CD14-positive monocyte (primary cell): ENCODE measurements around the gene RAPGEF1. TPM values are rescaled to one million over a fixed set of nuclear protein-coding genes. Genes with fewer than 3 reads are reported as not detected.

Source experiments
- DNase-seq, 3 donors: peaks; one replicate each; pipeline ENCODE4 v3.0.0-alpha.2; 2011 to 2022
- H2AFZ ChIP-seq: 2 replicates; pipeline ENCODE4 v1.6.0; 2012; ENCODE audit warnings: mild to moderate bottlenecking, low read depth, low read length, inconsistent platforms; ENCODE audit not compliant: insufficient read depth, poor library complexity, severe bottlenecking
- H3K27ac ChIP-seq, 2 donors: 1 replicate in 1 of 2; 2 replicates in 1 of 2; pipeline ENCODE4 v1.5.1; 2012 to 2013; ENCODE audit warnings: low read length in 2 of 2, control low read depth in 1 of 2, inconsistent platforms in 1 of 2, low read depth in 1 of 2, mild to moderate bottlenecking in 1 of 2
- H3K27me3 ChIP-seq, 2 donors: one replicate each; pipeline versions ENCODE4 v1.6.0 to v1.6.1; 2011 to 2013; ENCODE audit warnings: low read length in 2 of 2; ENCODE audit not compliant: control insufficient read depth in 2 of 2, insufficient read depth in 2 of 2
- H3K36me3 ChIP-seq, 2 donors: replicated peaks in 1 of 2; 1 replicate in 1 of 2; 2 replicates in 1 of 2; pipeline versions ENCODE4 v1.5.1 to v1.6.1; 2012 to 2013; ENCODE audit warnings: low read length in 2 of 2, control low read depth in 1 of 2, inconsistent platforms in 1 of 2, mild to moderate bottlenecking in 1 of 2; ENCODE audit not compliant: insufficient read depth in 2 of 2, control insufficient read depth in 1 of 2
- H3K4me1 ChIP-seq, 2 donors: 1 replicate in 1 of 2; 2 replicates in 1 of 2; pipeline versions ENCODE4 v1.5.1 to v1.6.1; 2012 to 2013; ENCODE audit warnings: low read length in 2 of 2, control low read depth in 1 of 2, inconsistent platforms in 1 of 2, mild to moderate bottlenecking in 1 of 2, moderate library complexity in 1 of 2; ENCODE audit not compliant: insufficient read depth in 2 of 2, control insufficient read depth in 1 of 2
- H3K4me2 ChIP-seq: replicated peaks from 2 replicates; pipeline ENCODE3; 2012; ENCODE audit warnings: low read length, moderate library complexity, mild to moderate bottlenecking; ENCODE audit not compliant: poor library complexity, severe bottlenecking; ENCODE audit errors: extremely low read depth
- H3K4me3 ChIP-seq, 3 experiments: fragments of 200-600 bp in 1 of 3; sonication (generic) in 1 of 3; replicated peaks in 1 of 3; 1 replicate in 2 of 3; 2 replicates in 1 of 3; pipeline ENCODE4 v1.5.1; 2011 to 2013; ENCODE audit warnings: low read length in 3 of 3, mild to moderate bottlenecking in 3 of 3, control low read depth in 2 of 3, low read depth in 2 of 3, inconsistent platforms in 1 of 3, moderate library complexity in 1 of 3
- H3K79me2 ChIP-seq: 2 replicates; pipeline ENCODE4 v1.6.0; 2012; ENCODE audit warnings: mild to moderate bottlenecking, control low read depth, inconsistent platforms, low read length, moderate library complexity; ENCODE audit not compliant: insufficient read depth
- H3K9ac ChIP-seq: 2 replicates; pipeline ENCODE4 v1.6.0; 2017; ENCODE audit warnings: low read length, mild to moderate bottlenecking; ENCODE audit not compliant: insufficient read depth, poor library complexity, severe bottlenecking
- H3K9me3 ChIP-seq, 2 donors: replicated peaks in 1 of 2; 1 replicate in 1 of 2; 2 replicates in 1 of 2; pipeline versions ENCODE4 v1.5.1 to v1.6.1; 2012 to 2013; ENCODE audit warnings: low read length in 2 of 2, control low read depth in 1 of 2; ENCODE audit not compliant: control insufficient read depth in 1 of 2, insufficient read depth in 1 of 2
- H4K20me1 ChIP-seq: 2 replicates; pipeline ENCODE4 v1.6.0; 2012; ENCODE audit warnings: mild to moderate bottlenecking, low read length, control low read depth, moderate library complexity; ENCODE audit not compliant: insufficient read depth
- H3K27ac Mint-ChIP-seq, 7 donors: one replicate each; pipeline ENCODE4 v1.8.0; 2020; ENCODE audit warnings: mild to moderate bottlenecking in 7 of 7, mixed read lengths in 7 of 7, moderate library complexity in 6 of 7, inconsistent platforms in 2 of 7
- H3K27me3 Mint-ChIP-seq, 3 donors: one replicate each; pipeline ENCODE4 v1.8.0; 2021 to 2022; ENCODE audit warnings: low read depth in 3 of 3, mild to moderate bottlenecking in 3 of 3, mixed read lengths in 3 of 3, moderate library complexity in 3 of 3, inconsistent platforms in 1 of 3
- H3K36me3 Mint-ChIP-seq, 2 donors: one replicate each; pipeline ENCODE4 v1.8.0; 2020; ENCODE audit warnings: mixed read lengths in 2 of 2, inconsistent platforms in 1 of 2, mild to moderate bottlenecking in 1 of 2
- H3K4me1 Mint-ChIP-seq: one replicate; pipeline ENCODE4 v1.8.0; 2020; ENCODE audit warnings: mild to moderate bottlenecking, mixed read lengths
- H3K4me3 Mint-ChIP-seq, 2 donors: one replicate each; pipeline ENCODE4 v1.8.0; 2020; ENCODE audit warnings: mild to moderate bottlenecking in 2 of 2, mixed read lengths in 2 of 2, moderate library complexity in 1 of 2
- H3K9me3 Mint-ChIP-seq, 7 donors: one replicate each; pipeline ENCODE4 v1.8.0; 2020 to 2022; ENCODE audit warnings: mixed read lengths in 7 of 7, mild to moderate bottlenecking in 6 of 7, moderate library complexity in 6 of 7, inconsistent platforms in 2 of 7
- WGBS: methylation state at CpG from one replicate; pipeline ENCODE4 v1.1.5; 2013; ENCODE audit warnings: missing lambda C conversion rate; ENCODE audit not compliant: insufficient coverage; 5-methylcytosine and 5-hydroxymethylcytosine counted together
- intact Hi-C, 2 donors: fragments of 100-400 bp; cut with micrococcal nuclease; formaldehyde crosslinking; loops; one replicate each; pipeline versions ENCODE4 v1.15.0 to v1.15.1; 2023
- polyA plus RNA-seq, 3 donors: library from polyadenylated mRNA; depleted of rRNA in 1 of 3; unstranded in 2 of 3; stranded (reverse) in 1 of 3; fragments of 300-500 nt in 2 of 3; fragments of >200 nt in 1 of 3; fragmentation: Illumina TruSeq in 2 of 3; gene quantifications; 1 replicate in 2 of 3; 2 replicates in 1 of 3; pipeline ENCODE4 v1.2.3, GENCODE V29; 2012 to 2021
- TF ChIP-seq, protein P1 (sequence below): fragments of 200-600 bp; IDR thresholded peaks from one replicate; pipeline ENCODE4 v1.8.0; 2022; ENCODE audit warnings: antibody characterized with exemption, mild to moderate bottlenecking

RAPGEF1 gene
- polyA plus RNA-seq, 3 donors = 1.7 to 71.7 (median 3.0) TPM

DNA sequence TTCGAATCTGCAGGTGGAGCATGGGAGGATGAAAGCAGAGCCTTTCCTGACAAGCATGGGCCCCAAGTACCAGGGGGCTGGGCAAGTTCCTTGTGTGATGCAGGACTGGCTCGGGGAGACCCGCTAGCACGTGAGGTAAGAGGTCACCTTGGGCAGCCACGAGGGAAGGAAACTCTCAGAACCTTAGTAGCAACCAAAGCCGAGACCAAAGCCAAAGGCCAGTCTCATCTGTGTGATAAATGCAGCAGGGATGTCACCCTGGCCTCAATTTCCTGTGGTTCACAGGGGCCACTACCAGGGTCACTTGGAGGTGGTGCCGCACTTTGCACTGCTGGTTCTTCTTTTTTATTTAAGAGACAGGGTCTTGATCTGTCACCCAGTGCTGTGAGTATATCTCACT, 155.0 kb downstream of the RAPGEF1 start:
- H3K4me1 Mint-ChIP-seq = peaks cover 32% of the 10 kb centered on the region
- intact Hi-C loops = no loop called here

DNA sequence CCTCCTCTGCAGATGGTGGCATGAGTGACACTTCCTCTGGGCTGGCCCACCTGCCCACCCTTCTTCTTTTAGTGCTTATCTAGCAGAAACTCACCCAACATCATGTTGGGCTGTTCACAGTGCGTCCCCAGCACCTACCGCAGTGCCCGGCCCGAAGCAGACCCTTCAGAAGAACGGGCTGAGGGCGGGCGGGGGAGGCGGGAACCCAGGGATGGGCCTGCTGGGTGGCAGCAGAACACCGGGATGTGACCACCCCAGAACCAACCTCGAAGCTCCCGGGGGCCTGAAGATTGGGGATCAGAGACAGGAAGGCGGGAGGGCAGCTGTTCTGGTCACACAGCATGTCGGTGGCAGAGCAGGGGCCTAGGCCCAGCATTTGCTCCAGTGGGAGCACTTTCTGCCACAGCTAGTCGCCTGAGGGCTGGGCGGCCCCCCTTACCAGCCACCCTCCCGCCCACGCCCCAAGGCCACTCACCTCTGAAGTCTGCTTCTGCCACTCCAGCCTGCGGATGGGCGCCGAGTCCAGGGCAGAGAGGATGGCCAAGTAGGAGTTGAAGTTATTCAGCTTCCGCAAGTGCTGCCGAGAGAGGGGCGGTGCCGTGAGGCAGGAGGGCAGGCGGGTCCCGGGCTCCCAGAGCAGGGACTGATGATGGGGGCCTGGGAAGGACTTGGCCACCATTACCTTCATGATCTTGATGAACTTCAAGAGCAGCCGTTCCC, 155.9 kb downstream of the RAPGEF1 start:
- H3K4me1 ChIP-seq = peaks cover 32 to 39% of the 10 kb centered on the region in 2 donors
- no peak overlapping the region for H3K4me3 ChIP-seq
- DNase-seq = peak in 1 of 3 donors; percentile 3
- 86% methylated on average over 21 of the region's 27 CpGs for WGBS
- H3K4me2 ChIP-seq = peak overlapping the region; percentile 56
- no peaks in the 10 kb centered on the region for H3K27me3 Mint-ChIP-seq
- peak overlapping the region; percentile 44 for H3K9ac ChIP-seq
- H3K4me1 Mint-ChIP-seq = peaks cover 37% of the 10 kb centered on the region
- H3K9me3 ChIP-seq = no peaks in the 10 kb centered on the region
- peak overlapping the region; percentile 76 to 82 for H3K27ac ChIP-seq
- H3K36me3 ChIP-seq = peaks cover 66 to 79% of the 10 kb centered on the region in 2 donors
- H3K27ac Mint-ChIP-seq = peak overlapping the region in 5 of 7 donors; percentile 64 to 96 (median 94)
- H3K27me3 ChIP-seq = no peaks in the 10 kb centered on the region
- TF ChIP-seq, protein P1, sequence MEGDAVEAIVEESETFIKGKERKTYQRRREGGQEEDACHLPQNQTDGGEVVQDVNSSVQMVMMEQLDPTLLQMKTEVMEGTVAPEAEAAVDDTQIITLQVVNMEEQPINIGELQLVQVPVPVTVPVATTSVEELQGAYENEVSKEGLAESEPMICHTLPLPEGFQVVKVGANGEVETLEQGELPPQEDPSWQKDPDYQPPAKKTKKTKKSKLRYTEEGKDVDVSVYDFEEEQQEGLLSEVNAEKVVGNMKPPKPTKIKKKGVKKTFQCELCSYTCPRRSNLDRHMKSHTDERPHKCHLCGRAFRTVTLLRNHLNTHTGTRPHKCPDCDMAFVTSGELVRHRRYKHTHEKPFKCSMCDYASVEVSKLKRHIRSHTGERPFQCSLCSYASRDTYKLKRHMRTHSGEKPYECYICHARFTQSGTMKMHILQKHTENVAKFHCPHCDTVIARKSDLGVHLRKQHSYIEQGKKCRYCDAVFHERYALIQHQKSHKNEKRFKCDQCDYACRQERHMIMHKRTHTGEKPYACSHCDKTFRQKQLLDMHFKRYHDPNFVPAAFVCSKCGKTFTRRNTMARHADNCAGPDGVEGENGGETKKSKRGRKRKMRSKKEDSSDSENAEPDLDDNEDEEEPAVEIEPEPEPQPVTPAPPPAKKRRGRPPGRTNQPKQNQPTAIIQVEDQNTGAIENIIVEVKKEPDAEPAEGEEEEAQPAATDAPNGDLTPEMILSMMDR = no peak
- no peaks in the 10 kb centered on the region for H3K9me3 Mint-ChIP-seq
- no peak overlapping the region for H2AFZ ChIP-seq
- no peak overlapping the region for H3K4me3 Mint-ChIP-seq
- H3K36me3 Mint-ChIP-seq = peaks cover 78 to 91% of the 10 kb centered on the region in 2 donors
- H3K79me2 ChIP-seq = peaks cover 4% of the 10 kb centered on the region
- intact Hi-C loops = no loop called here
- peaks cover 37% of the 10 kb centered on the region for H4K20me1 ChIP-seq

More for the DNA sequence above, 155.0 kb downstream of the RAPGEF1 start:
- H3K27ac ChIP-seq = peak overlapping the region; percentile 76 to 82
- peak overlapping the region; percentile 44 for H3K9ac ChIP-seq
- Mint-ChIP-seq H3K36me3 (peaks cover 78 to 91% of the 10 kb centered on the region in 2 donors), H3K27ac (peak overlapping the region; percentile 87 to 96 (median 94)), H3K4me3 (peak overlapping the region; percentile 60 to 62), H3K27me3 (no peaks in the 10 kb centered on the region), H3K9me3 (no peaks in the 10 kb centered on the region)
- 13% methylated on average over 3 of the region's 7 CpGs for WGBS
- peaks cover 32% of the 10 kb centered on the region for H4K20me1 ChIP-seq
- DNase-seq = peak; percentile 49 to 60 (median 52)
- H3K79me2 ChIP-seq = peaks cover 4% of the 10 kb centered on the region
- no peaks in the 10 kb centered on the region for H3K9me3 ChIP-seq
- no peaks in the 10 kb centered on the region for H3K27me3 ChIP-seq
- TF ChIP-seq, protein P1 = no peak
- peak overlapping the region in 1 of 3 experiments; percentile 31 for H3K4me3 ChIP-seq
- peaks cover 66 to 79% of the 10 kb centered on the region in 2 donors for H3K36me3 ChIP-seq
- peaks cover 26 to 32% of the 10 kb centered on the region in 2 donors for H3K4me1 ChIP-seq
- H2AFZ ChIP-seq = no peak overlapping the region
- H3K4me2 ChIP-seq = peak overlapping the region; percentile 56
